Spleen (tissue), 11 donors: ENCODE results near the gene ARMS2. TPM values are rescaled to one million over a fixed set of nuclear protein-coding genes. Genes with fewer than 3 reads are reported as not detected.

Experiments
- DNase-seq: peaks from one replicate; pipeline ENCODE4 v3.0.0-alpha.2; 2020
- H3K27ac ChIP-seq, 8 donors: fragments of 200-600 bp; sonication (generic) in 7 of 8; 1 replicate in 4 of 8; 2 replicates in 4 of 8; pipeline versions ENCODE4 v1.5.0 to v1.8.0; 2016 to 2021; ENCODE audit warnings: inconsistent platforms in 4 of 8, mild to moderate bottlenecking in 4 of 8, moderate library complexity in 1 of 8
- H3K27me3 ChIP-seq, 7 donors: fragments of 200-600 bp; sonication (generic) in 6 of 7; replicated peaks in 1 of 7; 1 replicate in 4 of 7; 2 replicates in 3 of 7; pipeline versions ENCODE4 v1.5.0 to v1.8.0; 2016 to 2021; ENCODE audit warnings: inconsistent platforms in 3 of 7, mild to moderate bottlenecking in 1 of 7
- H3K36me3 ChIP-seq, 6 donors: fragments of 200-600 bp; sonication (generic) in 5 of 6; 1 replicate in 4 of 6; 2 replicates in 2 of 6; pipeline versions ENCODE4 v1.5.0 to v1.8.0; 2016 to 2021; ENCODE audit warnings: inconsistent platforms in 2 of 6
- H3K4me1 ChIP-seq, 6 donors: fragments of 200-600 bp; sonication (generic) in 5 of 6; 1 replicate in 3 of 6; 2 replicates in 3 of 6; pipeline versions ENCODE4 v1.5.0 to v1.8.0; 2016 to 2021; ENCODE audit warnings: inconsistent platforms in 3 of 6
- H3K4me3 ChIP-seq, 8 donors: fragments of 200-600 bp; sonication (generic) in 7 of 8; 1 replicate in 4 of 8; 2 replicates in 4 of 8; pipeline versions ENCODE4 v1.5.0 to v1.8.0; 2016 to 2021; ENCODE audit warnings: inconsistent platforms in 4 of 8, mild to moderate bottlenecking in 4 of 8, moderate library complexity in 2 of 8
- H3K9me3 ChIP-seq, 8 donors: fragments of 200-600 bp; sonication (generic) in 7 of 8; 1 replicate in 4 of 8; 2 replicates in 4 of 8; pipeline versions ENCODE4 v1.5.0 to v1.8.0; 2016 to 2021; ENCODE audit warnings: inconsistent platforms in 4 of 8
- CTCF ChIP-seq, 11 experiments: fragments of 200-600 bp in 7 of 11; fragments of 450-650 bp in 4 of 11; sonication (generic) in 4 of 11; IDR thresholded peaks in 8 of 11; conservative IDR thresholded peaks in 3 of 11; 1 replicate in 7 of 11; 2 replicates in 4 of 11; pipeline versions ENCODE4 v1.4.0 to v1.8.0; 2016 to 2021; ENCODE audit warnings: antibody characterized with exemption in 11 of 11, inconsistent platforms in 4 of 11, mild to moderate bottlenecking in 1 of 11
- POLR2A ChIP-seq, 3 donors: fragments of 450-650 bp; IDR thresholded peaks; one replicate each; pipeline ENCODE4 v1.5.1; 2017; ENCODE audit warnings: antibody characterized with exemption in 3 of 3, mild to moderate bottlenecking in 1 of 3
- POLR2AphosphoS5 ChIP-seq, 3 donors: sonication (generic); formaldehyde crosslinking; IDR thresholded peaks; one replicate each; pipeline ENCODE4 v1.5.1; 2017; ENCODE audit warnings: antibody characterized with exemption in 3 of 3
- WGBS, 5 donors: extraction: QIAGEN DNeasy Blood & Tissue Kit in 3 of 5; methylation state at CpG; one replicate each; pipeline versions ENCODE4 v1.1.5 to v1.1.7; 2013 to 2018; 5-methylcytosine and 5-hydroxymethylcytosine counted together
- intact Hi-C: fragments of 100-400 bp; cut with DNase I; formaldehyde crosslinking; loops from one replicate; pipeline ENCODE4 v1.15.0; 2023; ENCODE audit warnings: low total_unique reads
- polyA plus RNA-seq, 3 donors: library from polyadenylated mRNA; stranded (reverse); fragments of 200-250 nt; gene quantifications; one replicate each; pipeline ENCODE4 v1.2.1, GENCODE V29; 2013
- total RNA-seq, 7 donors: library from RNA; depleted of rRNA in 3 of 7; stranded (reverse); fragments of >200 nt in 3 of 7; fragmentation: NEBNext Ultra II Directional in 4 of 7; extraction: Animal tissue kit (Norgen Biotek cat#: 25700) in 4 of 7; gene quantifications; one replicate each; pipeline versions ENCODE4 v1.1.0 to v1.2.1, GENCODE V29; 2016 to 2021
- donor health status: healthy with polysubstance abuse.
- donor health status: DM: no; HTN: no; CAD: no; lungs with moderate emphysema.
- donor health status: DM: no; HTN: no; CAD: no.
- donor health status: Bipolar disorder and iron deficiency.
- donor health status: healthy.
- donor health status: DM: no; HTN: no; CAD: no.
- donor health status: DM: yes; HTN: yes; CAD: no.

The ARMS2 gene
- total and polyA plus RNA-seq, 10 donors: not detected

GRCh38 chr10:122471531-122472177 is 17.2 kb downstream of the ARMS2 start:
- H3K36me3 ChIP-seq: no peaks in the 10 kb centered on the region
- no peaks in the 10 kb centered on the region for H3K9me3 ChIP-seq
- intact Hi-C loops: no loop called here
- WGBS, 5 donors: 90 to 97% (median 93%) methylated on average over 4 of the region's 4 CpGs
- DNase-seq: no peak
- peaks cover 0 to 63% (median 0%) of the 10 kb centered on the region in 7 donors for H3K27me3 ChIP-seq
- no peak overlapping the region for H3K4me3 ChIP-seq
- H3K27ac ChIP-seq: no peak overlapping the region
- peaks cover 16 to 49% (median 26%) of the 10 kb centered on the region in 6 donors for H3K4me1 ChIP-seq
- TF ChIP-seq POLR2A (IDR thresholded peaks at IDR 0.05): no peak
- no peak for TF ChIP-seq CTCF (IDR thresholded peaks at IDR 0.05 in 8 of 11, conservative IDR thresholded peaks at IDR 0.05 in 3 of 11)
- TF ChIP-seq POLR2AphosphoS5 (IDR thresholded peaks at IDR 0.05): no peak

- Histone ChIP-seq H3K27me3 (peaks cover 0 to 67% (median 0%) of the 10 kb centered on the region in 7 donors), H3K4me1 (peaks cover 16 to 47% (median 26%) of the 10 kb centered on the region in 6 donors), H3K9me3 (no peaks in the 10 kb centered on the region), H3K36me3 (no peaks in the 10 kb centered on the region), H3K4me3 (no peak overlapping the region), H3K27ac (no peak overlapping the region)
- WGBS, 5 donors: 68 to 84% (median 84%) methylated on average over 8 of the region's 8 CpGs
- TF ChIP-seq POLR2AphosphoS5 (IDR thresholded peaks at IDR 0.05) (no peak), CTCF (IDR thresholded peaks at IDR 0.05 in 8 of 11, conservative IDR thresholded peaks at IDR 0.05 in 3 of 11) (no peak), POLR2A (IDR thresholded peaks at IDR 0.05) (no peak)
- intact Hi-C loops: no loop called here
- DNase-seq: no peak
Observed at GRCh38 chr10:122473116-122473515, 18.7 kb downstream of the ARMS2 start.

- intact Hi-C loops: no loop called here
- peaks cover 16 to 37% (median 26%) of the 10 kb centered on the region in 6 donors for H3K4me1 ChIP-seq
- H3K9me3 ChIP-seq: no peaks in the 10 kb centered on the region
- H3K27ac ChIP-seq: no peak overlapping the region
- TF ChIP-seq POLR2AphosphoS5 (IDR thresholded peaks at IDR 0.05): peak in 2 of 3 donors; percentile 42
- TF ChIP-seq CTCF (IDR thresholded peaks at IDR 0.05 in 8 of 11, conservative IDR thresholded peaks at IDR 0.05 in 3 of 11): no peak
- 5 to 12% (median 9%) methylated on average over 14 to 15 of the region's 15 CpGs for WGBS, 5 donors
- no peaks in the 10 kb centered on the region for H3K36me3 ChIP-seq
- no peak overlapping the region for H3K4me3 ChIP-seq
- peaks cover 0 to 67% (median 0%) of the 10 kb centered on the region in 7 donors for H3K27me3 ChIP-seq
- no peak for DNase-seq
Observed at GRCh38 chr10:122474131-122474818, 19.8 kb downstream of the ARMS2 start.

- Histone ChIP-seq H3K4me3 (no peak overlapping the region), H3K27me3 (peaks cover 0 to 70% (median 0%) of the 10 kb centered on the region in 7 donors), H3K36me3 (no peaks in the 10 kb centered on the region), H3K4me1 (peaks cover 16 to 32% (median 26%) of the 10 kb centered on the region in 6 donors), H3K27ac (peak overlapping the region in 3 of 8 donors; percentile 0 to 36 (median 8)), H3K9me3 (no peaks in the 10 kb centered on the region)
- TF ChIP-seq POLR2AphosphoS5 (IDR thresholded peaks at IDR 0.05) (peak in 2 of 3 donors; percentile 43 to 55), POLR2A (IDR thresholded peaks at IDR 0.05) (no peak)
- 44 to 63% (median 50%) methylated on average over 12 of the region's 12 CpGs for WGBS, 5 donors
- no peak for DNase-seq
- intact Hi-C loops: no loop called here
Observed at GRCh38 chr10:122475100-122475499, 20.6 kb downstream of the ARMS2 start.
